ENCODE data around the gene TMEM94. TPM values are rescaled to one million over a fixed set of nuclear protein-coding genes. Genes with fewer than 3 reads are reported as not detected.

TMEM94 gene
- total RNA-seq, 1 donor from 2014 or later = 43.2 TPM

GRCh38 chr17:75412455-75413317 lies 43.7 kb upstream of the TMEM94 start:
- Histone ChIP-seq H3K4me3 (no peak overlapping the region), H3K4me1 (peaks cover 8% of the 10 kb centered on the region), H3K36me3 (no peaks in the 10 kb centered on the region), H3K27ac (no peak overlapping the region), H3K27me3 (no peaks in the 10 kb centered on the region), H3K9me3 (no peaks in the 10 kb centered on the region)
- no peak for DNase-seq (ENCODE audit: extremely low spot score in 2 of 2)
- TF ChIP-seq POLR2AphosphoS5 (IDR thresholded peaks at IDR 0.05; ENCODE audit: insufficient read depth in 1 of 2, low read depth in 1 of 2) = peak in 1 of 2 donors; percentile 48
- no peak for TF ChIP-seq POLR2A (IDR thresholded peaks at IDR 0.05)
- peak; percentile 72 to 83 (median 75) for TF ChIP-seq CTCF (IDR thresholded peaks at IDR 0.05)
- intact Hi-C loops (cut with DNase I) = loop anchor here (5.0 kb wide), 1 partner anchor 90 kb away; no protein-coding TSS in a partner anchor

GRCh38 chr17:75414488-75414887 lies 41.9 kb upstream of the TMEM94 start:
- no peak for DNase-seq (ENCODE audit: extremely low spot score in 2 of 2)
- H3K27me3 ChIP-seq = no peaks in the 10 kb centered on the region
- no peaks in the 10 kb centered on the region for H3K36me3 ChIP-seq
- H3K9me3 ChIP-seq = no peaks in the 10 kb centered on the region
- no peak overlapping the region for H3K4me3 ChIP-seq
- no peak for TF ChIP-seq CTCF (IDR thresholded peaks at IDR 0.05)
- no peak for TF ChIP-seq POLR2AphosphoS5 (IDR thresholded peaks at IDR 0.05; ENCODE audit: insufficient read depth in 1 of 2, low read depth in 1 of 2)
- TF ChIP-seq POLR2A (IDR thresholded peaks at IDR 0.05) = no peak
- peaks cover 8% of the 10 kb centered on the region for H3K4me1 ChIP-seq
- no peak overlapping the region for H3K27ac ChIP-seq
- intact Hi-C loops (cut with DNase I) = loop anchor here (5.0 kb wide), 1 partner anchor 92 kb away; no protein-coding TSS in a partner anchor

GRCh38 chr17:75416006-75416405 lies 40.4 kb upstream of the TMEM94 start:
- no peak for DNase-seq (ENCODE audit: extremely low spot score in 2 of 2)
- intact Hi-C loops (cut with DNase I) = no loop called here

GRCh38 chr17:75417054-75417580 lies 39.3 kb upstream of the TMEM94 start:
- no peaks in the 10 kb centered on the region for H3K9me3 ChIP-seq
- H3K4me3 ChIP-seq = no peak overlapping the region
- peaks cover 8% of the 10 kb centered on the region for H3K4me1 ChIP-seq
- H3K27ac ChIP-seq = no peak overlapping the region
- TF ChIP-seq POLR2A (IDR thresholded peaks at IDR 0.05) (no peak), CTCF (IDR thresholded peaks at IDR 0.05) (no peak), POLR2AphosphoS5 (IDR thresholded peaks at IDR 0.05; ENCODE audit: insufficient read depth in 1 of 2, low read depth in 1 of 2) (no peak)
- intact Hi-C loops (cut with DNase I) = no loop called here
- DNase-seq (ENCODE audit: extremely low spot score in 2 of 2) = no peak
- H3K27me3 ChIP-seq = no peaks in the 10 kb centered on the region
- no peaks in the 10 kb centered on the region for H3K36me3 ChIP-seq

More at GRCh38 chr17:75416006-75416405, 40.4 kb upstream of the TMEM94 start:
- H3K27me3 ChIP-seq = no peaks in the 10 kb centered on the region
- peaks cover 8% of the 10 kb centered on the region for H3K4me1 ChIP-seq
- no peak overlapping the region for H3K4me3 ChIP-seq
- H3K9me3 ChIP-seq = no peaks in the 10 kb centered on the region
- no peak overlapping the region for H3K27ac ChIP-seq
- no peaks in the 10 kb centered on the region for H3K36me3 ChIP-seq
- TF ChIP-seq POLR2A (IDR thresholded peaks at IDR 0.05) (no peak), POLR2AphosphoS5 (IDR thresholded peaks at IDR 0.05; ENCODE audit: insufficient read depth in 1 of 2, low read depth in 1 of 2) (no peak), CTCF (IDR thresholded peaks at IDR 0.05) (no peak)

GRCh38 chr17:75418531-75418930 lies 37.9 kb upstream of the TMEM94 start:
- Histone ChIP-seq H3K36me3 (no peaks in the 10 kb centered on the region), H3K27me3 (no peaks in the 10 kb centered on the region), H3K4me3 (no peak overlapping the region), H3K9me3 (no peaks in the 10 kb centered on the region), H3K4me1 (no peaks in the 10 kb centered on the region), H3K27ac (no peak overlapping the region)
- no peak for DNase-seq (ENCODE audit: extremely low spot score in 2 of 2)
- intact Hi-C loops (cut with DNase I) = no loop called here
- no peak for TF ChIP-seq POLR2AphosphoS5 (IDR thresholded peaks at IDR 0.05; ENCODE audit: insufficient read depth in 1 of 2, low read depth in 1 of 2)
- TF ChIP-seq CTCF (IDR thresholded peaks at IDR 0.05) = no peak
- TF ChIP-seq POLR2A (IDR thresholded peaks at IDR 0.05) = no peak

All from vagina (tissue), 2 donors.